ENCODE results near the gene STX1A. TPM values are rescaled to one million over a fixed set of nuclear protein-coding genes. Genes with fewer than 3 reads are reported as not detected.

Gene STX1A
- total and polyA plus RNA-seq, 12 donors = 0.52 to 28.1 (median 5.2) TPM

GRCh38 chr7:73683056-73683787 is 36.2 kb downstream of the STX1A start, which contains the start of the genes BUD23 and DNAJC30:
Gene BUD23, plus strand, starts transcription at chr7:73683597. Its CDS starts 29 bp downstream, at chr7:73683626.
Gene DNAJC30, minus strand, starts transcription at chr7:73683453. Its CDS starts 30 bp downstream, at chr7:73683423.
- peaks cover 20 to 31% of the 10 kb centered on the region in 2 donors for H3K4me1 ChIP-seq (replicated peaks in 1 of 2)
- H3K9me3 ChIP-seq (replicated peaks in 1 of 3) = no peaks in the 10 kb centered on the region
- peak within 1 kb of the TSS in 4 of 5 donors; percentile 57 to 94 (median 86) for H3K27ac ChIP-seq
- no peaks in the 10 kb centered on the region for H3K27me3 ChIP-seq
- peak within 1 kb of the TSS; percentile 40 to 94 (median 86) for H3K4me3 ChIP-seq
- peak; percentile 98 to 99 (median 99) for DNase-seq
- WGBS, 4 donors = 0 to 1% (median 1%) methylated on average over 15 to 68 of the region's 68 CpGs
- TF ChIP-seq CTCF (IDR thresholded peaks at IDR 0.05) = peak in 3 of 6 experiments; percentile 14 to 34 (median 15)
- peak; percentile 25 to 70 for TF ChIP-seq POLR2A (IDR thresholded peaks at IDR 0.05)
- peaks cover 0 to 18% of the 10 kb centered on the region in 2 donors for H3K36me3 ChIP-seq (replicated peaks in 1 of 2)
- intact Hi-C loops (cut with DNase I) = no loop called here

GRCh38 chr7:73682745-73683055 is 36.8 kb downstream of the STX1A start:
- peaks cover 20 to 31% of the 10 kb centered on the region in 2 donors for H3K4me1 ChIP-seq (replicated peaks in 1 of 2)
- no peaks in the 10 kb centered on the region for H3K27me3 ChIP-seq
- peaks cover 0 to 18% of the 10 kb centered on the region in 2 donors for H3K36me3 ChIP-seq (replicated peaks in 1 of 2)
- TF ChIP-seq POLR2A (IDR thresholded peaks at IDR 0.05) (no peak), CTCF (IDR thresholded peaks at IDR 0.05) (no peak)
- H3K9me3 ChIP-seq (replicated peaks in 1 of 3) = no peaks in the 10 kb centered on the region
- WGBS, 4 donors = 1 to 4% (median 2%) methylated on average over 11 to 33 of the region's 33 CpGs
- peak overlapping the region in 4 of 5 donors; percentile 57 to 94 (median 86) for H3K27ac ChIP-seq
- no peak for DNase-seq
- intact Hi-C loops (cut with DNase I) = no loop called here
- peak overlapping the region; percentile 17 to 94 (median 61) for H3K4me3 ChIP-seq

DNA sequence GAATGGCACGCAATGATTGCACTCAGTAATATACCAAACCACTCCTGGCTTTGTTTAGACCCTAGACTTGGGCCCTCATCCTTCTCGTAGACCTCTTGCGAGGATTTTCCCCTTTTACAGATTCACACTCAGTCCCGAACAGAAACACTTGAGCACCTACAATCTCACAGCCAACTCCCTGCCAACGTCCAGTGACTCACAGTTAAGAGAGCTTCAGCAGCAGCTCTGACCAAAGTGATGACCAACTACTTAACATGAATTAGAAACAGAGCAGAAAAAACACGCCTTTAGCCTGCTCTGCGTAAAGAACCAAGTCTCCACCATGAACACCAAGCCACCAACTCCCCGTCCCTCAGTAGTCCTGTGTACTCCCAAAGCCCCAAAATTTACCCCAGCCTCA is 38.4 kb downstream of the STX1A start:
- H3K4me3 ChIP-seq = peak overlapping the region in 1 of 4 donors; percentile 90
- no peaks in the 10 kb centered on the region for H3K9me3 ChIP-seq (replicated peaks in 1 of 3)
- WGBS, 4 donors = 70 to 79% (median 73%) methylated on average over 8 of the region's 8 CpGs
- H3K36me3 ChIP-seq (replicated peaks in 1 of 2) = peaks cover 0 to 6% of the 10 kb centered on the region in 2 donors
- peaks cover 20 to 31% of the 10 kb centered on the region in 2 donors for H3K4me1 ChIP-seq (replicated peaks in 1 of 2)
- TF ChIP-seq POLR2A (IDR thresholded peaks at IDR 0.05) (no peak), CTCF (IDR thresholded peaks at IDR 0.05) (no peak)
- intact Hi-C loops (cut with DNase I) = no loop called here
- DNase-seq = no peak
- H3K27me3 ChIP-seq = no peaks in the 10 kb centered on the region
- H3K27ac ChIP-seq = no peak overlapping the region

DNA sequence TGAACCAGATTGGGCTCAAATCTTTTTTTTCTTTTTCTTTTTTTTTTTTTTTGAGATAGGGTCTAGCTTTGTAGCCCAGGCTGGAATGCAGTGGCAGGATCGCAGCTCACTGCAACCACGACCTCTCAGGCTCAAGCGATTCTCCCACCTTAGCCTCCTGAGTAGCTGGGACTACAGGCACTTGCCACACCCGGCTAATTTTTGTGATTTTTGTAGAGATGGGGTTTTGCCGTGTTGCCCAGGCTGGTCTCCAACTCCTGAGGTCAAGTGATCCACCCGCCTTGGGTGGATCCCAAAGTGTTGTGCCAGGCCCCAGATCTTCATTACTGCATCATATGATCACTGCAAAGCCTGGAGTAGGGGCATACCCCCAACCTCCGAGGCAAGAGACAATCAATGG is 39.0 kb downstream of the STX1A start:
- no peak for DNase-seq
- peaks cover 20 to 31% of the 10 kb centered on the region in 2 donors for H3K4me1 ChIP-seq (replicated peaks in 1 of 2)
- no peak overlapping the region for H3K4me3 ChIP-seq
- H3K27ac ChIP-seq = no peak overlapping the region
- no peaks in the 10 kb centered on the region for H3K27me3 ChIP-seq
- H3K36me3 ChIP-seq (replicated peaks in 1 of 2) = peaks cover 0 to 6% of the 10 kb centered on the region in 2 donors
- 89 to 94% (median 91%) methylated on average over 7 of the region's 7 CpGs for WGBS, 4 donors
- TF ChIP-seq POLR2A (IDR thresholded peaks at IDR 0.05) = no peak
- no peak for TF ChIP-seq CTCF (IDR thresholded peaks at IDR 0.05)
- H3K9me3 ChIP-seq (replicated peaks in 1 of 3) = no peaks in the 10 kb centered on the region
- intact Hi-C loops (cut with DNase I) = no loop called here
